NCI-H2081 (cell line): ENCODE data around the gene ELAC2.
"Not testable (repeated sequence)": the region's sequence is repeated elsewhere in the genome, so short reads cannot be mapped to it uniquely, and the experiment has no call there.

ENCODE experiments used
- DNase-seq, 2 experiments: peaks; one replicate each; lab custom pipeline; 2025; lab: John Stamatoyannopoulos, UW

Gene ELAC2

GRCh38 chr17:12990041-12990808 is 27.6 kb downstream of the ELAC2 start:
- DNase-seq, result no peak

- DNase-seq, result no peak
Measured at GRCh38 chr17:12987120-12987519, 30.7 kb downstream of the ELAC2 start.

- DNase-seq, result no peak
Measured at GRCh38 chr17:12985431-12986293, 32.2 kb downstream of the ELAC2 start.

- no peak for DNase-seq
Measured at GRCh38 chr17:12983991-12984884, 33.6 kb downstream of the ELAC2 start.

- no peak for DNase-seq
Measured at GRCh38 chr17:12982224-12982623, 35.6 kb downstream of the ELAC2 start.

- DNase-seq, result no peak
Measured at GRCh38 chr17:12979826-12980500, 37.9 kb downstream of the ELAC2 start.

GRCh38 chr17:12979246-12979645 is 38.6 kb downstream of the ELAC2 start:
- DNase-seq, result no peak

GRCh38 chr17:12978787-12979186 is 39.0 kb downstream of the ELAC2 start:
- DNase-seq, result not testable (repeated sequence)

GRCh38 chr17:12977008-12977751 is 40.6 kb downstream of the ELAC2 start:
- no peak for DNase-seq

- no peak for DNase-seq
Measured at GRCh38 chr17:12974005-12974531, 43.8 kb downstream of the ELAC2 start.

- no peak for DNase-seq
Measured at GRCh38 chr17:12973496-12974004, 44.3 kb downstream of the ELAC2 start.

GRCh38 chr17:12967962-12968361 is 49.9 kb downstream of the ELAC2 start:
- no peak for DNase-seq

GRCh38 chr17:12966413-12966812 is 51.4 kb downstream of the ELAC2 start:
- DNase-seq, result no peak

- no peak for DNase-seq
Measured at GRCh38 chr17:12965988-12966387, 51.8 kb downstream of the ELAC2 start.

GRCh38 chr17:12964840-12965239 is 53.0 kb downstream of the ELAC2 start:
- DNase-seq, result no peak

- DNase-seq, result no peak
Measured at GRCh38 chr17:12964162-12964561, 53.7 kb downstream of the ELAC2 start.

- DNase-seq, result no peak
Measured at GRCh38 chr17:12963505-12963904, 54.3 kb downstream of the ELAC2 start.

- no peak for DNase-seq
Measured at GRCh38 chr17:12961655-12962054, 56.2 kb downstream of the ELAC2 start.

- DNase-seq, result no peak
Measured at GRCh38 chr17:12959441-12959840, 58.4 kb downstream of the ELAC2 start.

- DNase-seq, result no peak
Measured at GRCh38 chr17:12958786-12959185, 59.0 kb downstream of the ELAC2 start.
